GF-D8 (cell line): ENCODE measurements around the gene C17orf78.
"Not testable (repeated sequence)": the region's sequence is repeated elsewhere in the genome, so short reads cannot be mapped to it uniquely, and the experiment has no call there.

ENCODE experiments used
- DNase-seq: peaks from one replicate; lab custom pipeline; 2025; lab: John Stamatoyannopoulos, UW

Gene C17orf78

DNA sequence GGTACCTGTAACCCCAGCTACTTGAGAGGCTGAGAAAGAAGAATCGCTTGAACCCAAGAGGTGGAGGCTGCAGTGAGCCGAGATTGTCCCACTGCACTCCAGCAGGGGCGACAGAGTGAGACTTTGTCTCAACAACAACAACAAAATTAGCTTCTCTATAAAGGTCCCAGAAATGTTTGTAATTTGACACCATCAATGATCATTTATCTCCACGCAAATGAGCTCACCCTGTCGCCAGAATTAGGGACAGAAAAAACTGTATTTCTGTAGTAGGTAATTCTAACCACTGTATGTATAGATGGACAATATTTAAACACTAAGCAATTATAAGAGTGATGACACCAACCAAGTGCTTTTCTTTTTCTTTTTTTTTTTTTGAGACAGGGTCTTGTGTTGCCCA is 10.7 kb downstream of the C17orf78 start:
- no peak for DNase-seq

GRCh38 chr17:37388266-37388665 is 12.5 kb downstream of the C17orf78 start:
- no peak for DNase-seq

DNA sequence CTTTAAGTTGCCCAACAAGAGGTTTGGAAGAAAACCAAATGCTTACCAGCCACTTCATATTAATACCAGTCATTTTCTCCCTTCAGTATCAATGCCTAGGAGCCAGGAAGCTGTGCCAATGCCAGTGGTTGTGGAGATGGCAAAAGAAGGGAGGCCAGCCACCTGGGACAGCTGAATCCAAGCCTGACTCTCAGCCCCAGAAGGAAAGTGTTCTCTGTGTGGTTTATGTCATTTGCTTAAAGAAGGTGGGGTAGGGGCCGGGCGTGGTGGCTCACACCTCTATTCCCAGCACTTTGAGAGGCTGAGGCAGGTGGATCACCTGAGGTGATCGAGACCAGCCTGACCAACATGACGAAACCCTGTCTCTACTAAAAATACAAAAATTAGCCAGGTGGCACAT is 13.4 kb downstream of the C17orf78 start:
- DNase-seq = no peak

- DNase-seq = no peak
These were observed 15.4 kb downstream of the C17orf78 start for GRCh38 chr17:37391146-37391545.

- DNase-seq = no peak
These were observed 16.3 kb downstream of the C17orf78 start for GRCh38 chr17:37392024-37392590.

DNA sequence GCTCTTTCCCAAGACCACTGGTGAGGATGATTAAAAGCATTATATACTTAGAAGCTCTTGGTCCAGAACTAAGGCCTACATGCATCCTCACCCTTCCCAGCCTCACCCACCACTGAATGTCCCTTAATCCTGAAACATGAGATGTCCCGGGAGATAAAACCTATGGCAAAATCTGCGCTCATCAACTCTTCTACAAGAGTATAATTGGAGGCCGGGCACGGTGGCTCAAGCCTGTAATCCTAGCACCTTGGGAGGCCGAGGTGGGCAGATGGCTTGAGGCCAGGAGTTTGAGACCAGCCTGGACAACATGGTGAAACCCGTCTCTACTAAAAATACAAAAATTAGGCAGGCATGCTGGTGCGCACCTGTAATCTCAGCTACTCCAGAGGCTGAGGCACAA is 17.6 kb downstream of the C17orf78 start:
- no peak for DNase-seq

GRCh38 chr17:37399265-37399803 is 23.5 kb downstream of the C17orf78 start:
- no peak for DNase-seq

GRCh38 chr17:37400505-37400904 is 24.7 kb downstream of the C17orf78 start:
- no peak for DNase-seq

DNA sequence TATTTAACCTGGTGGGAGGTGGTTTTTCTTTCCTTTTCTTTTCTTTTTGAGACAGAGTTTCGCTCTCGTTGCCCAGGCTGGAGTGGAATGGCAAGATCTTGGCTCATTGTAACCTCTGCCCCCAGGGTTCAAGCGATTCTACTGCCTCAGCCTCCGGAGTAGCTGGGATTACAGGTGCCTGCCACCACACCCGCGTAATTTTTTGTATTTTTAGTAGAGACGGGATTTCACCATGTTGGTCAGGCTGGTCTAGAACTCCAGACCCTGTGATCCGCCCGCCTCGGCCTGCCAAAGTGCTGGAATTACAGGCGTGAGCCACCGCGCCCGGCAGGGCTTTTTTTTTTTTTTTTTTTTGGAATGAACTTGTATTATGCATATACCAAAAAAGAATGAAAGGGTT is 29.7 kb downstream of the C17orf78 start:
- DNase-seq = not testable (repeated sequence)

- DNase-seq = no peak
These were observed 30.3 kb downstream of the C17orf78 start for GRCh38 chr17:37405955-37406634.

GRCh38 chr17:37406635-37407461 is 31.1 kb downstream of the C17orf78 start, which contains the start of the genes ACACA and TADA2A:
Gene ACACA (minus strand): TSS chr17:37406836. CDS start chr17:37406299, 537 bp downstream.
Gene TADA2A (plus strand): TSS chr17:37406886. CDS start chr17:37411366, 4,480 bp downstream.
- peak; percentile 54 for DNase-seq

- DNase-seq = not testable (repeated sequence)
These were observed 32.3 kb downstream of the C17orf78 start for GRCh38 chr17:37408145-37408479.

DNA sequence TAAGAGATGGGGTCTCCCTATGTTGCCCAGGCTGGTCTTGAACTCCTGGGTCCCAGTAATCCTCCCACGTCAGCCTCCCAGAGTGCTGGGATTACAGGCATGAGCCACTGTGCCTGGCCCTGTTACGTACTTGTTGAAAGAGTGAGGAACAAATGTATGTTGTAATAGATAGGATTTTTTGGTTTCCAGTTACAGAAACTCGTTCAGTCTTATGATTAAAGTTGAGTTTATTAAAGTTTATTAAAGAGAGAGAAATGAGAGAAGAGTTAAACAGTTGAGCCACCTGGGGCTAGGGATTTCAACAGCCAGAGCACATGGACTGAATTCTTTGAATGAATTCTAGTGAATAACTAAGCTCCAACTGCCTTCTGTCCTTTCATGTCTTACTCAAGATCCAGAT is 34.6 kb downstream of the C17orf78 start:
- no peak for DNase-seq

GRCh38 chr17:37413875-37414519 is 38.2 kb downstream of the C17orf78 start:
- no peak for DNase-seq

DNA sequence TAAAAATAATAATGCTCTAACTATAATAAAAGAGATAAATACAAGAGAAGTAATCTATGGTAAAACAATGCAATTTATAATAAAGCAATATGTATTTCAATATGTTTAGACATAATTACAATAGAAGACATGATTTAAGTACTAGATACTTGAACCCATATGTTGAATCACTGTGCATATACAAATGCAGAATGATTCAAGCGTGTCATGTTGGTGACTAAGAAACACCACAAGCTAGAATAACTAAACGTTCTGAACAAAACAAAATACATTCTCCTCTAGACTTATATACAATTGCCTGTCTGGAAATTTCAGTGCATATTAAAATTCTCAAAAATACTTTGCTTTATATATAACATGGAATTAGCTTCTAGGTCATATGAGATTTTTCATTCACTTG is 42.1 kb downstream of the C17orf78 start:
- no peak for DNase-seq

GRCh38 chr17:37422971-37423625 is 47.3 kb downstream of the C17orf78 start:
- no peak for DNase-seq

GRCh38 chr17:37425268-37425667 is 49.5 kb downstream of the C17orf78 start:
- no peak for DNase-seq

- DNase-seq = no peak
These were observed 53.3 kb downstream of the C17orf78 start for GRCh38 chr17:37429039-37429438.

DNA sequence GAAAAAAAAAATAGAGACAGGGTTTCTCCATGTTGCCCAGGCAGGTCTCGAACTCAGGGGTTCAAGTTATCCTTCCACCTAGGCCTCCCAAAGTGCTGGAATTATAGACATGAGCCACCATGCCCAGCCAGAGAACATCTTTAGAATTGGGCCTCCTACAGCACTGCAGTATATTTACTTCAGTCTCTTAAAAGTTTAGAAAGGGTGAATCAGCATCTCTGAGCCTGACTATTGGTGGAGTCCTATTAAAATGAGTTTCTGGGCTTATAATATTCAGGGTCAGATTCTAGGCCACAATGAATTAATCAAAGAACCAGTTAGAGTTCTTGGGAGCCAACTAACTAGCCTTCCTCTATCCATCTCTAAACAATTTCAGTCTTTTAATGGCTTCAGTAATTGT is 53.7 kb downstream of the C17orf78 start:
- no peak for DNase-seq

DNA sequence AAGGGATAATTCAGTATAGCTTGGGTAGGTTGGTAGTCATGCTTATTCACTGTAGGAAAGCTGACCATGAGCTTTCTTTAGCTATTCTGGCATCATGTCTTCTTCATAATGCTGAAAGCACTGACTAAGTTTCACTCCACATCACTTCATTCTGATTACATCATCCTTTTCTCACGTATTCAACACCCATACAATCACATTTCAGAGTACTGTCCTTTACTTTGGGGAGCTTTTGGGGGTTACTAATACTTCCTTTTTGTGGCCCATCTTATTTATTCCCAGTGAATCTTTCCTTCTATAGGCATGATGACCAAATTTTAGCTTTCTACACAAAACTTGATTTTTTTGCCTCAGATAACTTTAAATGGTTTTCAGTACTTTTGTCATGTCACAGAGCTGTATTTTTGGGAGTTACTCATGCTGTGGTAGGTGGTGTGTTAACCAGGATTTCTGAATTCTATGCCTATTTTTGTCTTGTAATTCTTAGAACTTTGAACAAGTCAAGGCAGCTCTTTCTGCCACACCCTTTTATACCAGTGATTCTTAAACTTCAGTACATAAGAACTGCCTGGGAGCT is 54.4 kb downstream of the C17orf78 start:
- DNase-seq = no peak

- DNase-seq = no peak
These were observed 56.9 kb downstream of the C17orf78 start for GRCh38 chr17:37432671-37433070.
